GM23248 (cell line): ENCODE data around the gene VANGL1. TPM values are rescaled to one million over a fixed set of nuclear protein-coding genes. Genes with fewer than 3 reads are reported as not detected.

Experiments
- DNase-seq: peaks from one replicate; pipeline ENCODE4 v3.0.0-alpha.2; 2015
- H2AFZ ChIP-seq: fragments of 200-600 bp; sonication (generic); 2 replicates; pipeline ENCODE4 v1.6.1; 2016; ENCODE audit warnings: antibody characterized with exemption
- H3F3A ChIP-seq: fragments of 200-600 bp; sonication (generic); 2 replicates; pipeline ENCODE4 v1.6.1; 2016; ENCODE audit warnings: mild to moderate bottlenecking, antibody characterized with exemption, mixed run types; ENCODE audit not compliant: insufficient read depth
- H3K27ac ChIP-seq: fragments of 200-600 bp; sonication (generic); 2 replicates; pipeline ENCODE4 v1.5.1; 2016; ENCODE audit warnings: mild to moderate bottlenecking
- H3K27me3 ChIP-seq: fragments of 200-600 bp; sonication (generic); replicated peaks from 2 replicates; pipeline ENCODE4 v1.6.1; 2016; ENCODE audit warnings: mild to moderate bottlenecking; ENCODE audit not compliant: insufficient read depth
- H3K36me3 ChIP-seq: fragments of 200-600 bp; sonication (generic); 2 replicates; pipeline ENCODE4 v1.6.1; 2016; ENCODE audit warnings: low read depth, mild to moderate bottlenecking
- H3K4me1 ChIP-seq: fragments of 200-600 bp; sonication (generic); 2 replicates; pipeline ENCODE4 v1.6.1; 2016; ENCODE audit warnings: mild to moderate bottlenecking; ENCODE audit not compliant: insufficient read depth
- H3K4me2 ChIP-seq: fragments of 200-600 bp; sonication (generic); one replicate; pipeline ENCODE4 v1.6.1; 2016; ENCODE audit warnings: mild to moderate bottlenecking; ENCODE audit not compliant: unreplicated experiment
- H3K4me3 ChIP-seq: fragments of 200-600 bp; sonication (generic); 2 replicates; pipeline ENCODE4 v1.5.1; 2016; ENCODE audit warnings: mild to moderate bottlenecking
- H3K79me2 ChIP-seq: fragments of 200-600 bp; sonication (generic); 2 replicates; pipeline ENCODE4 v1.6.1; 2016; ENCODE audit warnings: mild to moderate bottlenecking; ENCODE audit not compliant: insufficient read depth
- H3K9ac ChIP-seq: fragments of 200-600 bp; sonication (generic); 2 replicates; pipeline ENCODE4 v1.6.1; 2016; ENCODE audit warnings: mild to moderate bottlenecking
- H3K9me2 ChIP-seq: fragments of 200-600 bp; sonication (generic); 2 replicates; pipeline ENCODE4 v1.6.1; 2016; ENCODE audit warnings: mixed run types, mild to moderate bottlenecking, moderate library complexity; ENCODE audit not compliant: insufficient read depth
- H3K9me3 ChIP-seq: fragments of 200-600 bp; sonication (generic); one replicate; pipeline ENCODE4 v1.6.1; 2017; ENCODE audit warnings: low read depth
- H4K20me1 ChIP-seq: fragments of 200-600 bp; sonication (generic); 2 replicates; pipeline ENCODE4 v1.6.0; 2016; ENCODE audit not compliant: insufficient read depth
- EZH2 ChIP-seq: fragments of 200-600 bp; sonication (generic); IDR thresholded peaks from 2 replicates; pipeline ENCODE4 v1.6.1; 2018; ENCODE audit warnings: antibody characterized with exemption, mild to moderate bottlenecking; ENCODE audit not compliant: insufficient read depth, poor library complexity, severe bottlenecking
- EZH2phosphoT487 ChIP-seq: fragments of 200-600 bp; sonication (generic); IDR thresholded peaks from 2 replicates; pipeline ENCODE4 v1.6.1; 2018; ENCODE audit warnings: antibody characterized with exemption, moderate library complexity, mild to moderate bottlenecking, low read depth; ENCODE audit not compliant: insufficient read depth
- WGBS, 2 experiments: methylation state at CpG; one replicate each; pipeline ENCODE4 v1.1.6; 2015 to 2017; ENCODE audit warnings: low lambda C conversion rate in 2 of 2, low coverage in 1 of 2; ENCODE audit errors: missing lambda C conversion rate in 2 of 2; 5-methylcytosine and 5-hydroxymethylcytosine counted together
- in situ Hi-C: fragments of 300-500 bp; cut with MboI; formaldehyde crosslinking; loops from 2 replicates; pipeline ENCODE4 v1.15.0; 2020
- polyA plus RNA-seq: library from polyadenylated mRNA; unstranded; fragments of >200 nt; fragmentation: Nextera tagmentation; extraction: Ambion mirVana; gene quantifications from 2 replicates; pipeline ENCODE4 v1.2.1, GENCODE V29; 2016
- total RNA-seq: library from RNA; depleted of rRNA; stranded (reverse); fragments of >200 nt; shearing (Covaris generic); gene quantifications from 2 replicates; pipeline ENCODE4 v1.2.3, GENCODE V29; 2014

The VANGL1 gene
- total and polyA plus RNA-seq, 2 experiments from 2014 or later: 11.7 to 14.7 TPM

DNA sequence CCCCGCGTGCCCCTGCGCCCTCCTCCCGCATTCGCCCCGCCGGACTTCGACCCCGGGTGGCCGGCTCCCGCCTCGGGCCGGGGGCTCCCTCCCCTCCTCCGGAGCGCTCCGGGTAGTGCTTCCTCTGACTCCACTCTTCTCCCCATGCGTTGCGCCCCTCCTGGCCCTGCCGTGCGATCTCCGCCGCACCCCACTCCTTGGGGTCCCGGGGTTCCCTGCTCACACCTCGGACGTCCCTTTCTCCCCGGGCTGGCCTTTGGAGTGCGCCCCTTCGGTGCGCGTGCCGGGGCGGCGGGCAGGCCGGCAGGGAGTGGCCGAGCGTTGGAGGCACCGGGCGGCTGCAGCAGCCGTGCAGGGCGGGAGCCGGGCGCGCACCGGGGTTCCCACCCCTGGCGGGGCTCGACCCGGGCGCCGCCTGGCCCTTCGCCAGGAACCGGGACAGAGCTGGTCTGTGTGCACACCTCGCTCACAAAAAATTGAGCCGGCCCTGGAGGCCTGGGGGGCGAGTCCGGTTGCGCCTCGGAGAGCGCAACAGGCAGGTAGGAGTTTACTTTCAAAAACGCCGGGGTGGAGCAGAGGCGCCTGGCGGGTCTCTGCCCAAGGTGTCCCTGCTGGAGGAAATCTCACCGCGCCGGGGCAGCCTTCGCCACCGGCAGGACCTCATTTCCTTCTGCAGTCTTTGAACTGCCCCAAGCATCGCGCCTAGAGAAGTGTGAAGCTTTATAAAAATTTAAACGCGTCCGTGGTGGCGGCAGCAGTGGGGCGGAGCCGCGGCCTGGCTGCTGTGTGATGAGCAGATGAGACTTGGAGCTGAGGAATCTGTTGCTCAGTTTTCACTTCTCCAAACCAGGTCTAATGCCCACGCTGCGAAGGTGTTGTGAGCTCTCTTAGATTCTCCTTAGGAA, 650 bp downstream of the VANGL1 start:
- peak; percentile 66 for DNase-seq
- peaks cover 9% of the 10 kb centered on the region for H3K4me1 ChIP-seq
- 1 to 2% methylated on average over 35 to 63 of the region's 78 CpGs for WGBS, 2 experiments
- no peak overlapping the region for H3K27ac ChIP-seq
- H4K20me1 ChIP-seq: no peaks in the 10 kb centered on the region
- no peaks in the 10 kb centered on the region for H3K36me3 ChIP-seq
- in situ Hi-C loops: no loop called here
- H3K4me2 ChIP-seq: peak overlapping the region; percentile 90
- H3K79me2 ChIP-seq: peaks cover 46% of the 10 kb centered on the region
- no peaks in the 10 kb centered on the region for H3K27me3 ChIP-seq
- no peak for TF ChIP-seq EZH2
- no peak for TF ChIP-seq EZH2phosphoT487
- H2AFZ ChIP-seq: peak overlapping the region; percentile 91
- H3K9me3 ChIP-seq: no peaks in the 10 kb centered on the region
- no peaks in the 10 kb centered on the region for H3K9me2 ChIP-seq
- peaks cover 10% of the 10 kb centered on the region; the same call in 1 of the 2 replicates for H3F3A ChIP-seq
- H3K4me3 ChIP-seq: peak overlapping the region; percentile 89
- peak overlapping the region; percentile 72 for H3K9ac ChIP-seq

DNA sequence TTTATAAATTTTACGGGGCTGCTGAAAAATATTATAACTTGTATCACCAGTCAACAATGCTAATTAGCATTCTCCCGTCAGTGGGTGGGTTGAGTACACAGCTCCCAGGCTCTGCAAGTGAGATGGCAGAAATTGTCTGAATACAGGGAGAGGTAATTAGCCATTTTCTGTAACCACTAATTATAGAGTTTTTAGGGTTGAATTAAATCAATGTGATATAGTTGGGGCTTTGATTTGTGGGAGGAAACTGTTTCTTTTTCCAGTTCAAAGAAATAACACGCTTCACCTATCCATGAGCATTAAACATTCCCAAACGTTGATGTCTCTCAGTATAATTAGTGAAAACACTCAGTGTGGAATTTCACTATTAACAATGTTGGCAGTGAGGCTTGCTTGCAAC, 1.5 kb downstream of the VANGL1 start:
- Histone ChIP-seq H3K4me2 (peak overlapping the region; percentile 90), H4K20me1 (no peaks in the 10 kb centered on the region), H3K27ac (no peak overlapping the region), H3K9me3 (no peaks in the 10 kb centered on the region), H3K79me2 (peaks cover 54% of the 10 kb centered on the region), H3F3A (peaks cover 10% of the 10 kb centered on the region; the same call in 1 of the 2 replicates), H3K4me1 (peaks cover 9% of the 10 kb centered on the region), H3K27me3 (no peaks in the 10 kb centered on the region), H3K9ac (peak overlapping the region; percentile 72), H2AFZ (peak overlapping the region; percentile 91), H3K4me3 (peak overlapping the region; percentile 89), H3K36me3 (no peaks in the 10 kb centered on the region), H3K9me2 (no peaks in the 10 kb centered on the region)
- in situ Hi-C loops: no loop called here
- WGBS, 2 experiments: 43 to 44% methylated on average over 4 of the region's 4 CpGs
- no peak for TF ChIP-seq EZH2
- TF ChIP-seq EZH2phosphoT487: no peak
- DNase-seq: no peak

DNA sequence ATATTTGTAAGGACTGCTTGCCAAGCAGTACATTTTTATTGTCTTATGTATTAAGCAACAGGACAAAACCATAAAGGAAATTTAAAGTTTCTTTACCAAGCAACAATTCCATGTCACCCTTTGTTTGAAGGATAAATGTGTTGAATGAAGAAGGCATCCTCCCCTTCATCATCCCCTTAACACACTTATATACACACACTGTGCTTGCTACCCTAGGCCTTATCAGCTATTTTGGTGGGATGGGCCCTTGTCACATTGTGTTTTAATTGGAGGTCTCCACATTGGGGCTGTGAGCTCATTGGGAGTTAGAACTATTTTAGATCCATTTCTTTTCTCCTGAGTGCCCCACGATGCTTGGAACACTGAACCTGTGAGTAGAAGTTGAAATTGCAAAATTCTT, 1.9 kb downstream of the VANGL1 start:
- Histone ChIP-seq H3K36me3 (no peaks in the 10 kb centered on the region), H3K4me1 (peaks cover 9% of the 10 kb centered on the region), H3K4me2 (peak overlapping the region; percentile 90), H3K4me3 (peak overlapping the region; percentile 89), H2AFZ (no peak overlapping the region), H3K27me3 (no peaks in the 10 kb centered on the region), H3K79me2 (peaks cover 59% of the 10 kb centered on the region), H4K20me1 (no peaks in the 10 kb centered on the region), H3F3A (peaks cover 10% of the 10 kb centered on the region; the same call in 1 of the 2 replicates), H3K27ac (no peak overlapping the region), H3K9ac (no peak overlapping the region; the same call in 1 of the 2 replicates), H3K9me2 (no peaks in the 10 kb centered on the region), H3K9me3 (no peaks in the 10 kb centered on the region)
- DNase-seq: no peak
- in situ Hi-C loops: no loop called here
- WGBS, 2 experiments: 57 to 65% methylated on average over 1 of the region's 1 CpG
- TF ChIP-seq EZH2: no peak
- no peak for TF ChIP-seq EZH2phosphoT487

DNA sequence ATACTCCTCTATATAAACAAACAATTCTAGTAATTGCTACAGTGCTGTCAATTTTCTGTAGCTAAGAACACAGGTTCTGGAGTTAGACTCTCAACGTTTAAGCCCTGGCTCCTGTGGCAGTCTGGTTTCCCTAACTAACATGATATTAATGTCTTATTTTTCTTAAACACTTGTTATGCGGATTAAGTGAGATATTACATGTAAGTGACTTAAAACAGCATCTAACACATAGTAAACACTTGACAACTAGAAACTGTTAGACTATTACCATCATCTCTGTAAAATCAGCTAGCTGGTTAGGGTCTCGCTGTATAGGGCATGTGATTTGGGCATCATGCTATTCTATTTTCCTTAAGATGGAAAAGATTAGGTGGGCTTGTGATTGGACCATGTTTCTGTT, 2.3 kb downstream of the VANGL1 start:
- Histone ChIP-seq H3K9me3 (no peaks in the 10 kb centered on the region), H3K27me3 (no peaks in the 10 kb centered on the region), H3F3A (peaks cover 10% of the 10 kb centered on the region; the same call in 1 of the 2 replicates), H3K36me3 (no peaks in the 10 kb centered on the region), H3K9ac (no peak overlapping the region), H4K20me1 (0 out of 2 replicates have a peak, but pooled peaks cover under 1% of the 10 kb centered on the region), H3K79me2 (peaks cover 63% of the 10 kb centered on the region), H2AFZ (no peak overlapping the region), H3K9me2 (no peaks in the 10 kb centered on the region), H3K4me1 (peaks cover 9% of the 10 kb centered on the region), H3K4me2 (no peak overlapping the region), H3K27ac (no peak overlapping the region), H3K4me3 (no peak overlapping the region)
- no peak for DNase-seq
- in situ Hi-C loops: no loop called here
- no peak for TF ChIP-seq EZH2
- TF ChIP-seq EZH2phosphoT487: no peak
- WGBS, 2 experiments: 87 to 90% methylated on average over 3 of the region's 3 CpGs
